NCI-H187 (cell line): ENCODE results near the gene CD96.

Experiments used
- DNase-seq, 2 experiments: peaks; one replicate each; lab custom pipeline; 2025; lab: John Stamatoyannopoulos, UW

Gene CD96

GRCh38 chr3:111566844-111567243, 24.8 kb downstream of the CD96 start:
- DNase-seq, result no peak

DNA sequence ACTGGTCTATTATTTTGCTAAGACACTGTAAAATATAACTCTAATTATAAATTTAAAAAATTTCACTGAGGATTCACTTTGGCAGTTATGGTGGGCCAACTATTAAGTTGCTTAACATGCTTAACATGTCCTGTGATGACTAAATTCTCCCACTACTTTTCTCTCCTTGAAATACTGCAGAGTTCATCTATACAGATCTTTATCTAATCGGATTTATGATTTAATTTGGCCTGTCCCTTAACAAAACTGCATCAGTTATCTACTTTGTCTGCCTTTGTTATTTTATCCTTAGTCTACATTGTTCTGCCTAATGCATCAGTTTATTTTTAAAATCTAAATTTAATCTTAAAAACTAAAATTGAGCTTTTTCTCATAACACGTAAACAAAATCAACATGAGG, 26.4 kb downstream of the CD96 start:
- DNase-seq, result no peak

DNA sequence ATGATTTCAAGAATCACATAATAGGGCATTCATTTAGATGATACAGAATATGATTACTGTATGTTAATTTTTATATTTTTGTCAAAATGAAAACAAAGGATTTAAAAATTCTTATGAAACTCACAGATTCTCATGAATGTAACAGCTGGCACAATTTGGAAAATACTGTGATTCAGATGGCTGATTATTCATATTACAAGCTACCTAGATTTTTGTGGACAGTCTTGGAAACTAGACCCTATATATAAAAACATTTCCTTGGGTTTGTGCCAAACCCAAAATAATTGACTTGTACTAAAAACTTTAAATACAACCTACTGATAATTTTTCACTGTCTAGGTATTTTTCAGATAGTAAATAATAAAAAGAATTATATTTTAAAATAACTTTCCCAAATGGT, 26.9 kb downstream of the CD96 start:
- no peak for DNase-seq

DNA sequence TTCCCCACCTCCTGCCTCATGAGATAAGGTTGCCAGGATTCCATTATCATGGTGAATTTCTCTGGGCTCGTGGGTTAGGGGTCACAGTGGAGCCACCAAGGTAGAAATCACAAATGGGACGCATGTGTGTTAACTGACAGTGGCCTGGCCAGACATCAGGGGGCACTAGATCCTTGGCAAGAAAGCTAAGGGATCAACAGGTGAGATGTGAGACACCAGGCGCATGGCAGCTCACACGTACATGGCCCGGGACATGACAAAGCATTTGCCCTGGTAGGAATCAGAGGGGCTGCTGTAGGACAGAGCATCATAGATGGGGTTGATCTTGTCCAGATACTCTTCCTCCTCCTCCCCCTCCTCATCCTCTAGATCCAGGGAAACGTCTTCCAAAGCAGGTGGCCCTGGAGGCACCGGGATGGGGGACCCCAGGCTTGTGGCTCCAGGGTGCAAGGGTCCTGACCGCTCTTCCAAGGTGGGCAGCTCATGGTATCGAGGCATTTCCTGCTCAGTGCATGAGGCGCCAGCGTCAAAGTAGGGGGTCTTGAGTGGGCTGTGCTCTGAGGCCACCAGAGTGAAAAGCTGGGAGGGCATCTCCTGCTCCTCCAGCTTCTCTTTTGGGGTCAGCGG, 28.5 kb downstream of the CD96 start:
- no peak for DNase-seq

- DNase-seq, result no peak
These were observed 29.3 kb downstream of the CD96 start for GRCh38 chr3:111571282-111571681.

GRCh38 chr3:111571907-111572460, 30.0 kb downstream of the CD96 start:
- DNase-seq, result no peak

- DNase-seq, result no peak
These were observed 35.1 kb downstream of the CD96 start for GRCh38 chr3:111577113-111577512.

DNA sequence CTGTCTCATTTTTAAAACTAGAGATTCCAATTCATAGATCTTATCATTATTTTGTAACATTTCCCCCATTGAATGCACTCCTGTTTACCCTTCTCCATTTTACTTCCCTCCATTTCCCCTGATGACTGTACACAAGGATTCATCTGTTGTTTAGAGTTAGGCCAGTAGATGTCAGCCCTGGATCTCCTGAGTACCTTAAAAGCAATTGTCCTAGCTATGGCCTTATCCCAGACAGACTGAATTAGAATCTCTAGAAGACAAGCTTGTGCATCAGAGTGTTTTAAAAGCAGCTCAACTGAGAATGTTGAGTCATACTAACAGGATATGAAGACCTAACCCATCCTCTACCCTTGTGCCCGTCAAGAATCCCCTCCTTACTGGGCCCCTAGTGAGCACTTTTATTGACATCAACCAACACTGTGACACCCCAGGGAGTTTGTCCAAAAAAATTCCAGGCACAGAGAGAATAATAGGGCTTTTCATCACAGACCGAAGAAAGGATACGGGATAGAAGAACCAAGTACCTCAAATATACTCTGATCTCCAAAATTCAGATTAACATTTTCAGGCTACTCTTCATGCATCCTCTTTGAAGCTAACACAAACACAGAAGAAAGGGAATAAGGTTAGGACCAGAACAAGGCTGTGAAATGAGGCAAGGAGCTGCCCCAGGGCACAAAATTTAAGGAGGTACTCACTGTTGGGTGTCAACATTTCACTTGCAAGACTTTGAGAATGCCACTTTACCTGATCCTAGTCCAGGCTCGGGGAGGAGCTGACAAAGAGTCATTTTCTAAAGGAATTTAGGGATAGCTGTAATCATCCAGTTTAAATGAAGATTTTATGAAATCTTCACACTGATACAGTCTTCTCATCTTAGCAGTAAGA, 36.0 kb downstream of the CD96 start:
- DNase-seq, result no peak

DNA sequence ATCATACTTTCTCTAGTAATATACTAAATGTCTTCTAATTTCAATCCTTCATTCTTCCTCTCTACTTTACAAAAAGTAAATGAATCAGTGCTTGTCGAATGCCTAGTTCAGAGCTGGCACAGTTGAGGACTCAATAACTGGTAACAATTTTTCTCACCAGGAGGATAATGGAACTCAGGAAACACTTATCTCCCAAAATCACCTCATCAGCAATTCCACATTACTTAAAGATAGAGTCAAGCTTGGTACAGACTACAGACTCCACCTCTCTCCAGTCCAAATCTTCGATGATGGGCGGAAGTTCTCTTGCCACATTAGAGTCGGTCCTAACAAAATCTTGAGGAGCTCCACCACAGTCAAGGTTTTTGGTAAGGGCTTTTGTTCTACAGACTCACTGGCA, 36.9 kb downstream of the CD96 start:
- no peak for DNase-seq

DNA sequence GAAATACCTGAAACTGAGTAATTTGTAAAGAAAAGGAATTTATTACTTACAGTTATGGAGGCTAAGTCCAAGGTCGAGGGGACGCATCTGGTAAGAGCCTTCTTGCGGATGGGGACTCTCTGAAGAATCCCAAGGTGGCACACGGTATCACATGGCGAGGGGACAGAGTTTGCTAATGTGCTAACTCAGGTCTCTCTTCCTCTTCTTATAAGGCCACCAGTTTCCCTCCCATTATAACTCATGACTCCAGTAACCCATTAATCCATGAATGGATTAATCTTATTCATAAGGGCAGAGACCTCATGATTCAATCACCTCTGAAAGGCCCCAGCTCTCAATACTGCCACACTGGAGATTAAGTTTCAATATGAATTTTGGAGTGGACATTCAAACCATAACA, 37.5 kb downstream of the CD96 start:
- no peak for DNase-seq

DNA sequence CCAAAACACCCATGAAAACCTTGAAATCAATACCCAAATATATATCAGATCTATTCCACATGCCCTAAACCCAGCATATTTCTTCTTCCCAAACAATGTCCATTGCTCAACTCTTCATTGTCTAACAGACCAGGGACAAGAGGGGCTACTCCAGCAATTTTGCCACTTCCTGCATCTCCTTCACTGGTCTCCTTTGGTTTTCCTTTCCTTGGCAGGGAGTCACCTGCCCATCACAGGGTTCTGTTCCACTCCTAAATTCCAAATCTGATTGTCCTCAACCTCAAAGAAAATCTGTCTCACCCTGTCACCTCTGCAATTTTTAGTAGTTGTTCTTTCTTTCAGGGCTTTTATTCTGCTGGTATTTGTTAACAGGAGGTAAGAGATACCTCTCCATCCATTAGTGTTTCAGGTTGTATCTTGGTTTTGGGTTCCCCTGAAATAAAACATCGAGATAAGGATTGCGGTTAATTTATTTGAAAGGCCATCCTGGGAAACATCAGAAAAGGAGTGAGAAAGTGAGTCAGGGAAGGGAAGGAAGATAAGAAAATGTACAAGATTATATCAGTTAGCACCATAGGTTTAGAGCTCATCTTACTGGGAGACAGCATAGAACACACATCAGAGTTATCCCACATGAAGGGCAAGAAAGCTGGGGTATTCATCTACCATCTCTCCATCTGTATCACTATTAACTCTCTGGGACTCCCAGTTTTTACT, 39.6 kb downstream of the CD96 start:
- no peak for DNase-seq

- DNase-seq, result no peak
These were observed 40.1 kb downstream of the CD96 start for GRCh38 chr3:111582120-111582474.

- no peak for DNase-seq
These were observed 42.7 kb downstream of the CD96 start for GRCh38 chr3:111584744-111585143.

DNA sequence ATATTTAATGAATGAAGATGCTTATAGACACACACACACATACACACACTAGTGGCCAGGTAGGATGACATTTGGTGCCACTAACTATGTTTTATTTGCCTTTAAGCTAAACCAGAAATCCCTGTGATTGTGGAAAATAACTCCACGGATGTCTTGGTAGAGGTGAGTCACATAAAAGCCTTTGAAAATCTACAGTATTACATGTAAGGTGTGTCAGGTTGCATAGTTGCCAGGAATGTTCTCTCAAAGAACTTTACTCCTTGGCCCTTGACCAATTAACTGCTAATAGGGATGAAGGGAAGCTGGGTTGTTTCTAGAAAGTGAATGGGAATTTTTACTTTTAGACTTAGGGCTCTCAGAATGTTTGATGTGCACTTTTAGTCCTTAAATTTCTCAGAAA, 43.2 kb downstream of the CD96 start:
- DNase-seq, result no peak

DNA sequence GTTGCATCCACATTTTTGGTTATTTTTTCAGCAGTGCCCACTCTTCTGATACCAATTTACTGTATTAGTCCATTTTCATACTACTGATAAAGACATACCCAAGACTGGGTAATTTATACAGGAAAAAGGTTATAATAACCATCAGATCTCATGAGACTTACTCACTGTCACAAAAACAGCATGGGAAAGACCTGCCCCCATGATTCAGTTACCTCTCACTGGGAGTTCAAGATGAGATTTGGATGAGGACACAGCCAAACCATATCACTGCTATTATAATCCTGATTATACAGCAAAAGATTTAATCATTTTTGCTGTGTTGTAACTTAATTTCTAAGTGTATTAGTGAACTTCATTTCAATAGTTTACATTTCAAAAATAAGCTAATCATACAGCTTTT, 46.5 kb downstream of the CD96 start:
- DNase-seq, result no peak

DNA sequence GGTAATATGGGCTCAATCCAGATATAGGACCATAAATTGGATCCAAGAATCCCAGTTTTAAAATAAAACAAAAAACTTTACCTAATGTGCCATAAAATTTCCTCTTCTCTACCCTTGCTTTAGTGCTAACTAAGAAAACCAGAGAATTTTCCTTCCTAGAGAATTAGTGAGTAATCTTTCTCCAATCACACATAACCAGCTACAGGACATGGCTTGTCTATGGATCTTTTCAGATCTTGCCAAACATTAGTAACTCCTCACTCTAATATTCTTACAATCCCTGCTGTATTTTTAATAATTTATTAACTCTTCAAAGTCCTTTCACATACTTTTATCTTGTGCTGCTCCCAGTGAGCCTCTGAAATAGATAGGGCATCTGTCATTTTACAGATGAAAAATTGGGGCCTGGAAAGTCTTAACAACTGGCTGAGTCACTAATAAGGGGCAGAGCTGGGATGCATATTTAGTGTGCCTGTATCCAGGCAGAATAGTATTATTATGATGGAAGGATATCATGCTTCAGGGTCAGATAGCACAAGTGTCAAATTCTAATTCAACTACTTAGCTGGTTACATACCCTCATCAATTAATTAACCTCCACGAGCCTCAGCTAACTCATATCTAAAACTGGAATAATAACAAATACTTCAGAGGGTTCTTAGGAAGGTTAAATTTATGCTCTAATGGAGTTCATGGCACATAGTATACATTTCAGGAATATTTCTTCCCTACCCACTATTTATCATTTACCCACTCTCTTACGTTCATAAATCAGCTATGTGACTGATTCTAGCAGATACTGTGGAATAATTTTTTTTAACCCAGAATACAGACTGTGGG, 47.5 kb downstream of the CD96 start:
- no peak for DNase-seq

DNA sequence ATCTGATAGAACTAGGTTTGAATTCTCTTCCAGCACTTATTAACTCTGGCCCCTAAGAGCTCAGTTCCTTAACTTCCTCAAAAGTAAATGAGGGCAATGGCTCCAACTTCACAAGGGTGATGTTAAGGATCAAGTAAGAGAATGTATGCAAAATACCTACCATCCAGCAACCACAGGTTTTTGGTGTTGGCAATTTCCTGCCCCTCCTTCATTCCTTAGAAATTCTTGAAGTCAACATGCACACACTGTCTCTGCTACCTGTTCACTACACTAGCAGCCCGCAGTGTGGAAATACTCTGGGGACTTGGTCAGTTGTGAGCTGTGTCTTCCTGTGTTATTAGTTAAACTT, 48.1 kb downstream of the CD96 start:
- no peak for DNase-seq

DNA sequence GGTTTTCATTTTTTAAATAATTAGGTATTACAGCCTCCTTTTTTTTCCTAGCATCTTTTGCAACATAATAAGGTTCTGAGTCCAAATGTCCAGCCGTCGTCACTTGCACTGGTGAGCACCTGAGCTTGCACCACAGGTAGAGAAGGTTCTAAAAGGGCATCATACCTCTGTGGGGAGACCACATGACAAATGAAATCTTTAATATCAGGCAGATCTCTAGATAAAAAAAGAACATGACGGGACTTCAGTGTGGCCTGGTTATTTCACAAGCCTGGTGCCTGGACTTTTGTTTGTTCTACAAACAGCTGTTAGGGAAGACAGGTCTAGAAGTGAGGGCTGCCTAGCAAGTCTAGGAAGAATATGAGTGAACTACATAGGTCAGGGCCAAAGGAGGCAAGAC, 49.6 kb downstream of the CD96 start:
- no peak for DNase-seq

GRCh38 chr3:111592143-111592542, 50.1 kb downstream of the CD96 start:
- DNase-seq, result no peak

- DNase-seq, result no peak
These were observed 50.9 kb downstream of the CD96 start for GRCh38 chr3:111592936-111593335.

DNA sequence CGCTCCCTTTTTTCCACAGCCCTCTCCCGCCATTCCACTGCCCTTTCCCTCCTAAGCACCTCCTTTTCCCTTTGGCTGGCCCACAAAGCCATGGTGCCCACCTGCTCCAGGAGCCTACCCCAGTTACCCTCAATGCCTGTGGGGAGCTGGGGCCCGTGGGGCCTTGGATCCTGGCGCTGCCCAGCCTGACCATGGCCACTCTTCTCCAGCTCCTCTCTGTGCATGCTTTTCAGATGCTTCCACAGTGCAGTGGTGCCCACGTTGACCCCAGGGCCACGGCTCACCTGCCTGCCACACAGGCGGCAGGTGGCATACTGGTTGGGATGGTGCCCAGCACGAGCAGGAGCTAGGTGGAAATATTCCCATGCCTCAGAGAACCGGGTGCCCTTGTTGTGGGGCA, 51.7 kb downstream of the CD96 start:
- DNase-seq, result no peak

DNA sequence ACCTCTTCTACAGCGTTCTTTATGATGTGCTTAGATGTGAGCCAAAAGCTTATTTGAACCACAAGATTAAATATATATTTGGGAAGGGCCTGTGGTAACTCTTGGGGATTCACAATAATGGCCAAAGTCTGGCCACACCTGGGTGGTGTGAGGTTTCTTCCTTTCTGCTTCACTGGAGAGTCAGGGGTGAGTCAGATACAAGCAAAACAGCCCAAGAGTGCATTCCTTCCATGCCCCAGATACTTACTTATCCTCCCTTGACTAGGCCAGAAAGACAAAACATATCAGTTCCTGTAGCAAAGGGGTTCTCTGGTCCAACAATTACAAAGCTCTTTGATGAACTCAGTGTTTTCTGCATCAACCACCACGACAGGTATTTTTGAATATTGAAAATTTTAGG, 52.2 kb downstream of the CD96 start:
- DNase-seq, result no peak
